ENCODE data around the gene TEX51. TPM values are rescaled to one million over a fixed set of nuclear protein-coding genes. Genes with fewer than 3 reads are reported as not detected.

Gene TEX51
- total RNA-seq, 2 donors from 2014 or later = not detected

DNA sequence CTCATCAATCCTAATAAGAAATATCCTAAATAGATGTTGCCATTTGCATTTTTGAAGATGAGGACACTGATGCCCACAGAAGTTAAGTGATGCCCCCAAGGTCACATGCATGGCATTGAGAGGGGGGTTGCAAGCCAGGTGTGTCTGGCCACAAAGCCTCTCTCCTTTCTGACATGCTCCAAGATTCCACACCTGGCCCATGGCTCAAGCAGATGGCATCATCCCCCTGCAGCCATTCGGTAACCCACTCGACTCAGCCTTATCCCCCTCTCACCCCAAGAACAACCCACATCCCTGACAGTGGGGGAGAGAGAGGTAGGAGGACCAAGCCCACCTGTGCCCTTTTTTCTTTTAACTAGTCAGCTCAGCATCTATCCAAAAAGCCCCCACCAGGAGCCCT, 16.5 kb upstream of the TEX51 start:
- Mint-ChIP-seq H3K4me3 (no peak overlapping the region), H3K27me3 (peaks cover 6 to 7% of the 10 kb centered on the region in 2 donors), H3K9me3 (no peaks in the 10 kb centered on the region), H3K36me3 (no peaks in the 10 kb centered on the region), H3K27ac (no peak overlapping the region), H3K4me1 (ENCODE audit: low read depth in 2 of 2) (peaks cover 0 to 5% of the 10 kb centered on the region in 2 donors)
- ATAC-seq = no peak
- no peak for DNase-seq (ENCODE audit: low spot score)

DNA sequence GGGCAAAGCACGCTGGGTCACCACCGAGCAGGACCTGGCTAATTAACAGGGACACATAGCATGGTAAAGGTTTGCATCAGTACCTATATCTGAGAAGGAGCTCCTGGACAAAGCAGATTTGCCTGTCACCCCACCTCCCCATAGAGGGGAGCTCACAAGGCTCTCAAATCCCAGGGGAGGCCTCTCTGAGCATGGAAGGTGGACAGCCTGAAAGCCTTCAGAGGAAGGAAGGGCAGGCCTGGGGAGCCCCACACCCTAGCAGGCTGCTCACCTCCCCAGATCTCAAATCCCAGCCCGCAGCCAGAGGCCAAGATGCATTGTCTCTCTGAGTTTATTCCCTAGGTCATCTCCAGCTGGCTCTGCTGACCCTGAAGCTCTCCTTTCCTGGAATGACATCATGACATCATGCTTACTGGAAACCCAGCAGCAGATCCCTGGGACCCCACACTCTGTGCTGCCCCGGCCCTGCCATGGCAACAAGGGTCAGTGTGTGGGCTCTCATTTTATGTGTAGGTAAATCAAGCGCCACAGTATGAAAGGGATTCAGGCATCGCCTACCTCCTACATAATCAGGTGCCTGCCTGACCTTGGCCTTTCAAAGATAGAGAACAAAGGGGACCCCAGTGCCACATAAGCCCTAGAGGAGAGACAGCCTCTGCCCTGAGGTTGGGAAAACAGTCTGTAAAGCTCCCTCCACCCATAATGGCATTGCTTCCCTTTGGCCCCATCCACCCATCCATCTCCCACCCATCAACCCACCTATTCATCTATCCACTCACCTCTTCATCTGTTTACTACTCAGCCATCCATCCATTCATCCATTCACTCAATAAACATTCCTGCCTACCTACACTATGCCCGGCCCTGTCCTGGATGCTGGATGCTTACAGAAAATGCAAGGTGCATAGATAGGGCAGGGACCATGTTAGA, 15.7 kb upstream of the TEX51 start:
- Mint-ChIP-seq H3K9me3 (no peaks in the 10 kb centered on the region), H3K4me1 (ENCODE audit: low read depth in 2 of 2) (peaks cover 0 to 5% of the 10 kb centered on the region in 2 donors), H3K27ac (no peak overlapping the region), H3K27me3 (peaks cover 9% of the 10 kb centered on the region in 2 donors), H3K36me3 (no peaks in the 10 kb centered on the region), H3K4me3 (no peak overlapping the region)
- ATAC-seq = no peak
- DNase-seq (ENCODE audit: low spot score) = no peak

DNA sequence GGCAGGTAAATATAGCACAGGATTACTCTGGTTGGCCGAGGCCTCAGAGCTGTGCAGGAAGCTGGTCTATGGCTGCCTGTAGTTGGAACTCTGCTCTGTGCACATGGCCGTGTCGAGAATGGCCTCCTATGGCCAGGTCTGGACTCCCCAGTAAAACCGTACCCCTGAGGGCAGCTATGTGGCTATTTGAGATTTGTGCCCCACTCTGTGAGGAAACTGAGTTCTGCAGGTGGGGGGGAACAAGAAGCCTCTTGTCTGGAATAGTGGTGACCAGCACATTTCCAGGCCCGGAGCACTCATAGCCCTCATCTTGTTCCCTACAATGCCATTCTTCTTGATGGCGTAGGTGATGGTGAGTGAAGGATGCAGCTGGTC, 15.0 kb upstream of the TEX51 start:
- no peak overlapping the region for H3K27ac Mint-ChIP-seq
- no peak overlapping the region for H3K4me3 Mint-ChIP-seq
- no peak for ATAC-seq
- peaks cover 9% of the 10 kb centered on the region in 2 donors for H3K27me3 Mint-ChIP-seq
- peaks cover 0 to 5% of the 10 kb centered on the region in 2 donors for H3K4me1 Mint-ChIP-seq (ENCODE audit: low read depth in 2 of 2)
- no peaks in the 10 kb centered on the region for H3K36me3 Mint-ChIP-seq
- H3K9me3 Mint-ChIP-seq = no peaks in the 10 kb centered on the region
- DNase-seq (ENCODE audit: low spot score) = no peak

DNA sequence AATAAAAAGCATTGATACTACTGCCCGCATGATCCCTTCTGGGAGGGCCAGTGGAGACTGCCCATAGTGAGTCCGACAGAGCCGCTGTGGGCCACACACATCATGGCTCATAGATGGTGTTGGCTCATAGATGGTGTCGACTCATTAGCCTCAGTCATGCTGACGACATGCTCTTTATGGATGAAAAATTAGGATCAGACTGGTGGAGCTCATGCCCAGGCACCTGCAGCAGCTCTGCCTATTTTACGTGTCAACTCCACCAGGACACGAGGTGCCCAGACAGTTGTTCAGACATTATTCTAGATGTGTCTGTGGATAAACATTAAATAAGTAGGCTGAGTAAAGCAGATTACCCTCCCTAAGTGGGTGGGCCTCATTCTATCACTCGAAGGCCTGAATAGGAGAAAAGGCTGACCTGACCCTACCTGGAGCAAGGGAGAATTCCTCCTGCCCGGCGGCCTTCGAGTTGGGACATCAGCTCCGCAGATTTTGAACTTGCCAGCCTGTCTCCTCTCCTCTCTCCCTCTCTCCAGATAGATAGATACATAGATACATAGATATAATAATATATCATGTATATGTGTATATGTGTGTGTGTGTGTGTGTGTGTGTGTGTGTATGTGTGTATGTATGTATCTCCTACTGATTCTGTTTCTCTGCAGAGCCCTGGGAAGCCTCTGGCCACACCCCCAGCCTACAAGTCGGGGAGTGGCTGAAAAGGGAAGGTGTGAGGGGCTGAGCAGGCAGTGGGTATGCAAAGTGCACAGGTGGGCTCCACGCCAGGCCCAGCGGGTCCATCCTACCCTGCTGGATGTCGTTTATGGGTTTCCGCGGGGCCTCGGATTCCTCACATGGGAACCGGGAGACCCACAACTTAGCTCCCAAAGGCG, 13.6 kb upstream of the TEX51 start:
- Mint-ChIP-seq H3K27ac (no peak overlapping the region), H3K4me3 (no peak overlapping the region), H3K9me3 (no peaks in the 10 kb centered on the region), H3K36me3 (no peaks in the 10 kb centered on the region), H3K4me1 (ENCODE audit: low read depth in 2 of 2) (peaks cover 0 to 5% of the 10 kb centered on the region in 2 donors), H3K27me3 (peaks cover 9% of the 10 kb centered on the region in 2 donors)
- no peak for DNase-seq (ENCODE audit: low spot score)
- ATAC-seq = no peak

DNA sequence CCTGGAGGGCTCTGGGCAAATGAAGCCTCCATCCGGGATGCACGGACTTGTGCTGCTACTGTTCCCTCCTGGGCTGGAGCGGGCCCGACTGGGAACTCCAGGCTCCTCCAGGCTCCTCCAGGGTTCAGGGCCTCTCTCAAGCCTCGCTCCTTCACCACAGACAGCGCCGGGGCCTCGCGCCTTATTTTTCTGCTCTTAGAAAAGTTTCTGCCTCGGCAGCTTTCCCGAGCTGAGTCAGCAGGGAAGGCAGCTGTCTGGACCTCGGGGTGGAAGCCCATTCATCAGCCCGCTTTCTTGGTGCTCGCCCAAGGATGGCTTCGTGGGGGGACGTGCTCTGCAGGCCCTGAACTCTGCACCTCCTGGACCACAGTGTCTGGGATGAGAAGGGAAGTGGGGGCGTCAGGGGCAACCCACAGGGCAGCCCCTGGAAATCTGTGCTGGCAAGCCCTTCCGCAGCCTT, 12.9 kb upstream of the TEX51 start:
- Mint-ChIP-seq H3K27ac (no peak overlapping the region), H3K4me1 (ENCODE audit: low read depth in 2 of 2) (peaks cover 0 to 5% of the 10 kb centered on the region in 2 donors), H3K36me3 (no peaks in the 10 kb centered on the region), H3K27me3 (peaks cover 9% of the 10 kb centered on the region in 2 donors), H3K9me3 (no peaks in the 10 kb centered on the region), H3K4me3 (no peak overlapping the region)
- ATAC-seq = no peak
- no peak for DNase-seq (ENCODE audit: low spot score)

DNA sequence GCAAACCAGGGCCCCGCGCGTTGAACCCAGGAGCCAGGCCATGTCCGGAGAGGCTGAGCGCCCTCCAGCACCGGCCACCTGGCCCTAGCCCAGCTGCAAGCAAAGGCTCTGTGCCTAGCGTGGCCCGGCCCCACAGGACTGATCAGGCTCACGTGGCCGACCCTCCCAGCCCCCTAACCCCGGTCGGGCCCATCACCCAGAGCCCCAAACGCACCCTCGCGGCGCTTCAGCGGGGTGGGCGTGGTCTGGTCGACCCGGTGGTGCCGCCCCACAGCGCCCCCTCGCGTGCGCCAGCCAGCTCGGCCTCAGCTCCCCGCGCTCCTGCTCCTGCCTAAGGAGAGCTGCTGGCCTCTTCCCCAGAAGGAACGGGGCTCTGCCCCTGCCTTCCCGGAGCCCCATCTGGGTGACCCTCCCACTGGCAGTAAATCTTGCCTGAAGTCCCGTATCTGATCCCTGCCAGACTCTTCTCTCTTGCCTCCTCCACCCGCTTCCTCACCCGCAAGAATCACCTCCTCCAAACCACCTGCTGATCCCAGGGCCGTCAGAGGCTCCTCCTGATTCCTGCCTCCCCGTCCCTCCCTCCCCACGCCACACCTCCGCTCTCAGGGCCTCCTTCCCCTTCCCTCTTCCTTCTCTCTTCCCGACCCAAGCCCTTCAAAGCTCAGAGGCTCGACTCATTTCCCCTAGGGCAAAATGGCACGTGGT, 12.3 kb upstream of the TEX51 start:
- Mint-ChIP-seq H3K9me3 (no peaks in the 10 kb centered on the region), H3K27me3 (peaks cover 9% of the 10 kb centered on the region in 2 donors), H3K36me3 (no peaks in the 10 kb centered on the region), H3K4me3 (no peak overlapping the region), H3K27ac (no peak overlapping the region), H3K4me1 (ENCODE audit: low read depth in 2 of 2) (peaks cover 0 to 5% of the 10 kb centered on the region in 2 donors)
- DNase-seq (ENCODE audit: low spot score) (peak; percentile 67), ATAC-seq (peak; percentile 49 to 55)

DNA sequence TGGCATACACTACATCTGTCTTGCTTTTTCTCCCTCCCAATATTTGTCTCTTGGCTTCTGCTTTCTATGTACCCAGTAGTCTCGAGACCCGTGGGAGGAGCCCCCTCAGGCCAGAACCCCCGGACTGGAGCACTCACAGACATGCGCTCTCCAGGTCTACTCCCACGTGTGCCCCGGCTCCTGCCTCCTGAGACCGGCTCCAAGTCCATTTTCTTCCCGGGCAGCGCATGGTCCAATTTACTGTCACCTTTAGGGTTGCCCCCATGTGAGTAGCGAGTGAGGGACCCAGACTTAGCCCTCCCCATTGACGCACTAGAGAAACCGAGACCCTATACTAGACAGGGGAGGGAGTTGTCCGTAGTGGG, 11.8 kb upstream of the TEX51 start:
- H3K36me3 Mint-ChIP-seq = no peaks in the 10 kb centered on the region
- peaks cover 9% of the 10 kb centered on the region in 2 donors for H3K27me3 Mint-ChIP-seq
- no peaks in the 10 kb centered on the region for H3K9me3 Mint-ChIP-seq
- H3K27ac Mint-ChIP-seq = no peak overlapping the region
- peaks cover 0 to 5% of the 10 kb centered on the region in 2 donors for H3K4me1 Mint-ChIP-seq (ENCODE audit: low read depth in 2 of 2)
- ATAC-seq (no peak), DNase-seq (ENCODE audit: low spot score) (no peak)
- no peak overlapping the region for H3K4me3 Mint-ChIP-seq

DNA sequence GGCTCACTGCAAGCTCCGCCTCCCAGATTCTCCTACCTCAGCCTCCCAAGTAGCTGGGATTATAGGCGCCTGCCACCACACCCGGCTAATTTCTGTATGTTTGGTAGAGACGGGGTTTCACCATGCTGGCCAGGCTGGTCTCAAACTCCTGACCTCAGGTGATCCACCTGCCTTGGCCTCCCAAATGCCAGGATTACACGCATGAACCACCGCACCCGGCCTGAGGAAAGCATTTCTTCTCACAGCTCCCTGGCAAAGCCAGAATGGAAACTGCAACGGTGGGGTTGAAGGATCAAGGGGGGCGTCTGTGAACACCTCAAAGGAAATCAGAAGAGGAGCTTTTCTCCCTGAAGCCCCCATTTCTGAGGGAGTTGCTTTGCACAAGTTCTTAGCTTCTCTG, 11.2 kb upstream of the TEX51 start:
- H3K4me3 Mint-ChIP-seq = no peak overlapping the region
- DNase-seq (ENCODE audit: low spot score) = no peak
- H3K36me3 Mint-ChIP-seq = no peaks in the 10 kb centered on the region
- peaks cover 0 to 5% of the 10 kb centered on the region in 2 donors for H3K4me1 Mint-ChIP-seq (ENCODE audit: low read depth in 2 of 2)
- peaks cover 9% of the 10 kb centered on the region in 2 donors for H3K27me3 Mint-ChIP-seq
- H3K9me3 Mint-ChIP-seq = no peaks in the 10 kb centered on the region
- no peak overlapping the region for H3K27ac Mint-ChIP-seq
- no peak for ATAC-seq

DNA sequence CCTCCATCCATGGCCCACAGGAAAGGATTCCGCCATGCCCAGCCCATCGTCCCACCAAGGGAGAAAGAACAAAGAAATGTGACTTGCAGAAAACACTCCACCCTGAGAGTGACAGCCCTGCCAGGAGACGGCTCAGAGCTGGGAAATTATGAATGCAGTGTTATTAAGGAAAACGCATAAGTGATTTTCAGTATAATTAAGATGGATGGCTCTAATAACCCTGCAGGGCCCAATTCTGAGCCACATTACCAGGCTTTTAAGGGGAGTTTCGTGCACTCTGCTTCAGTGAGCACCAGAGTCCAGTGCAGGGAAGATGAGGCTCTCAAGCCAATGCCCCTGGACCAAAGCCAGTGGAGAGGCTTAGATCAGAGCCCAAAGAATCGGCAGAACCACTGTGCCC, 10.6 kb upstream of the TEX51 start:
- Mint-ChIP-seq H3K27ac (no peak overlapping the region), H3K27me3 (peaks cover 9% of the 10 kb centered on the region in 2 donors), H3K9me3 (no peaks in the 10 kb centered on the region), H3K4me1 (ENCODE audit: low read depth in 2 of 2) (peaks cover 0 to 5% of the 10 kb centered on the region in 2 donors), H3K4me3 (no peak overlapping the region), H3K36me3 (no peaks in the 10 kb centered on the region)
- ATAC-seq (no peak), DNase-seq (ENCODE audit: low spot score) (no peak)

DNA sequence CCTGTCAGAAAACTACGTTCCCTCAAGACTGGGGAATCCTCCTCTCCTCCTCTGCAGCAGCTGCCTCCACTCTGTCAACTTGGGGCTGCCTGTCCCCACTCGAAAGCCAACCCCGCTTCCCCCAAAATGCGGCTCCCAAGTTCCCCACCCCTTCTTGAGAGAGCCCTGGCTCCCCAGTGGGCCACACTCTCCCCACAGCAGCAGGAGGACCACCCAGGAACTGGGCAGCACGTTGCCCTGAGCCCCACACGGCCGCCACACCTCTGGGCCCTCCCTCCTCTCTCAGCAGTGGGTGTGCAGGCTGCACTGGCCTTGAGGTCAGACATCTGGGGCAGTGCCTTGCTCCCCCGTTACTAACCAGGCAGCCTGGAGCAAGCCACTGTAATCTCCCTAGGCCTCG, 9.6 kb upstream of the TEX51 start:
- H3K27me3 Mint-ChIP-seq = peaks cover 9% of the 10 kb centered on the region in 2 donors
- H3K27ac Mint-ChIP-seq = no peak overlapping the region
- ATAC-seq (no peak), DNase-seq (ENCODE audit: low spot score) (no peak)
- peaks cover 0 to 5% of the 10 kb centered on the region in 2 donors for H3K4me1 Mint-ChIP-seq (ENCODE audit: low read depth in 2 of 2)
- no peaks in the 10 kb centered on the region for H3K36me3 Mint-ChIP-seq
- H3K9me3 Mint-ChIP-seq = no peaks in the 10 kb centered on the region
- H3K4me3 Mint-ChIP-seq = no peak overlapping the region

DNA sequence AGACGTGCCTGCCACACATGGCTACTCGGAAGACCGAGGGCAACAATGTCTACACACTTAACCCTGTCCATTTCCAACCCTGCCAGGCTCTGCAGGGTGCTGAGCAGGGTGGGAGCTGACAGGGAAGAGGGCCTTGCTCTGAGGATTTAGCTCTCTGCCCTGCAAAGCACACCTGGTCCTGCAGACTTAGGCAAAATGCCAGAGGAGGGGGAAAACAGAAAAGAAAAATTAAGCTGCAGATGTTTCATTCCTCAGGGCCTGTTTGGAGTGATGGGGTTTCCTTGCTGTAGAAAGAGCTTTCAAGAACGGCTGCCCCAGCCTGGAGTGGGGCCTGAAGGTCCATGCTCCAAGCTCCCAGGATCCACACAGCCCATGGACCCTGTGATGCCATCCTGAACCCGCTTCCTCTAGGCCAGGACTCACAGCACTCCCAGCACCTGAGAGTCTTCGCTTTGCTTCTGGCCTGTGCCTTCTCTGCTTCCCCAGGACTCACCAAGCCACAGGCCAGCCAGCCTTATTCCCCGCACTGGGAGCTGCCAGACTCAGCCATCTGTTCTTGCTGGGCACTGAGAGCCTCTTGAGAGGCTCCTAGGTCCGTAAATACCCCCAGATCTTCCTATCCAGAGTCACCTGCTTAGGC, 9.1 kb upstream of the TEX51 start:
- Mint-ChIP-seq H3K27me3 (peaks cover 9% of the 10 kb centered on the region in 2 donors), H3K4me1 (ENCODE audit: low read depth in 2 of 2) (peaks cover 0 to 5% of the 10 kb centered on the region in 2 donors), H3K27ac (no peak overlapping the region), H3K9me3 (no peaks in the 10 kb centered on the region), H3K4me3 (no peak overlapping the region), H3K36me3 (no peaks in the 10 kb centered on the region)
- ATAC-seq (no peak), DNase-seq (ENCODE audit: low spot score) (no peak)

DNA sequence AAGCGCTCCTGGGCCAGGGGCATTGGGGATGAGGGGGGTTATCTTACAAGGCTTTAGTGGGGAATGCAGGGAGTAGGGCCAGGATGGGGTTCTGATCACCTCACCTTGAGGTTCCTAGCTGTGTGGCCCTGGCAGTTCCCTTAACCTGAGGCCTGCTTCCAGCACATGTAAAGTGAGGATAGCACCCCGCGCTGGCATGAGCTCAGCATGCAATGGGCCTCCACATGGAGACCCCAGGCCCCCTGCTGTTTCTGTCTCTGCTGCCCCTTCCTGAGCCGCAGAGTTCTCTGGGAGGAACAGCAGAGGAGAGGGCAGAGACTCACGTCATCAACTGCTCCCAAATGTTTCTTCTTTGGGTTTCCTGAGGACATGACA, 8.6 kb upstream of the TEX51 start:
- peaks cover 9% of the 10 kb centered on the region in 2 donors for H3K27me3 Mint-ChIP-seq
- peaks cover 0 to 5% of the 10 kb centered on the region in 2 donors for H3K4me1 Mint-ChIP-seq (ENCODE audit: low read depth in 2 of 2)
- H3K27ac Mint-ChIP-seq = no peak overlapping the region
- ATAC-seq (no peak), DNase-seq (ENCODE audit: low spot score) (no peak)
- H3K9me3 Mint-ChIP-seq = no peaks in the 10 kb centered on the region
- no peak overlapping the region for H3K4me3 Mint-ChIP-seq
- H3K36me3 Mint-ChIP-seq = no peaks in the 10 kb centered on the region
